ENCODE results near the gene ATXN7L3.

- TF ChIP-seq CTCF (conservative IDR thresholded peaks at IDR 0.05; ENCODE audit: low read depth, low read length) (no peak), EZH2 (IDR thresholded peaks at IDR 0.05; ENCODE audit: borderline replicate concordance, low read depth, low read length, poor library complexity, severe bottlenecking) (no peak)
Measured at GRCh38 chr17:44205962-44206824, 6.5 kb upstream of the ATXN7L3 start.
